ENCODE data around the gene IL3RA. TPM values are rescaled to one million over a fixed set of nuclear protein-coding genes. Genes with fewer than 3 reads are reported as not detected.

IL3RA gene
- total RNA-seq, 1 experiment from 2014 or later = 0.26 TPM

DNA sequence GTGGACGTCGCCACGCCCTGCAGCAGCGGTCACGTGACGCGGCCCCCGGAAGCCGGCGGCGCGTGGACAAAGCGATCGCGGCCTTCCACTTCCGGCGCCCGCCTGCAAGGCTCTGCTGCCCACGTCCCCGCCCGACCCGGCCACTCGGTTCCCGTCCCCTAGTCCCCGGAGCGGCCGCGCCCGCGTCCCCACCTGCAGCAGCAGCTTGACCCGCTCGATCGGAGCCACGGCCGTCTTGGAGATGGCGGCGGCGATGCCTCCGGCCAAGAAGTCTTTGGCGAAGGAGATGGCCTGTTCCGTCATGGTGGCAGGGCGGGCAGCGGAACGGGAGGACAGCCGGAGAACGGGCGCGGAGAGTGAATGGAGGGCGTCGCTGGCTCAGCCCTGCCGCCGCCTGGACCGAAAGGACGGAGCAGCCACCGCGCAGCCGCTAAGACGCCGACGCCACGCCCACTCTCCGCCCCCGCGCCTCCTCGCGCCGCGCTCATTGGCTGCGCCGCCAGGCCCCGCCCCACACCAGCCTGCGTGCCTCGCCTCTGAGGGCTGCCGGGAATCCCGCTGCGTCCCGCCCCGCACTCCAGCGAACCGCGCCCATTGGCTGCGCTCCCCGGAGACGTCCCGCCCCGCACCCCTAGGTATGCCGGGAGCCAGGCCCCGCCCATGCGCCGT lies 55.3 kb downstream of the IL3RA start, which contains the start of gene SLC25A6 (continued):
- TF ChIP-seq ZNF512 (CRISPR knock-in tag; IDR thresholded peaks at IDR 0.05; ENCODE audit: borderline replicate concordance) (no peak), NR2C2 (CRISPR knock-in tag; IDR thresholded peaks at IDR 0.05) (no peak), HMGA2 (CRISPR knock-in tag; IDR thresholded peaks at IDR 0.05) (no peak), FOXJ3 (CRISPR knock-in tag; IDR thresholded peaks at IDR 0.05; ENCODE audit: borderline replicate concordance) (no peak), CREM (CRISPR knock-in tag; IDR thresholded peaks at IDR 0.05) (no peak; the same call in 1 of the 2 replicates), ETV6 (CRISPR knock-in tag; IDR thresholded peaks at IDR 0.05) (peak; percentile 62; the same call in 1 of the 2 replicates), RELA (CRISPR knock-in tag; IDR thresholded peaks at IDR 0.05; ENCODE audit: borderline replicate concordance) (peak; percentile 89), MYBL2 (CRISPR knock-in tag; IDR thresholded peaks at IDR 0.05) (peak; percentile 29; the same call in 1 of the 2 replicates), FOXP1 (CRISPR knock-in tag; IDR thresholded peaks at IDR 0.05; ENCODE audit: borderline replicate concordance) (peak; percentile 79; the same call in 1 of the 2 replicates), ZNF317 (CRISPR knock-in tag; IDR thresholded peaks at IDR 0.05; ENCODE audit: borderline replicate concordance, low read depth) (no peak; the same call in 1 of the 2 replicates), ZNF138 (CRISPR knock-in tag; conservative IDR thresholded peaks at IDR 0.05) (no peak), MLX (CRISPR knock-in tag; IDR thresholded peaks at IDR 0.05) (0 out of 2 replicates have a peak, but pooled peaks have one; percentile 56), PREB (CRISPR knock-in tag; IDR thresholded peaks at IDR 0.05; ENCODE audit: borderline replicate concordance) (no peak), NFE2L1 (CRISPR knock-in tag; IDR thresholded peaks at IDR 0.05) (peak; percentile 37; the same call in 1 of the 2 replicates), ELF4 (CRISPR knock-in tag; IDR thresholded peaks at IDR 0.05; ENCODE audit: low read depth) (no peak), NFYB (CRISPR knock-in tag; conservative IDR thresholded peaks at IDR 0.05; ENCODE audit: low read depth) (peak; percentile 87), NR1H2 (CRISPR knock-in tag; IDR thresholded peaks at IDR 0.05) (no peak), E2F5 (CRISPR knock-in tag; IDR thresholded peaks at IDR 0.05) (no peak), CBFB (CRISPR knock-in tag; IDR thresholded peaks at IDR 0.05; ENCODE audit: low read depth) (0 out of 2 replicates have a peak, but pooled peaks have one; percentile 28), RORB (CRISPR knock-in tag; IDR thresholded peaks at IDR 0.05) (no peak)
- TF ChIP-seq, protein P1, sequence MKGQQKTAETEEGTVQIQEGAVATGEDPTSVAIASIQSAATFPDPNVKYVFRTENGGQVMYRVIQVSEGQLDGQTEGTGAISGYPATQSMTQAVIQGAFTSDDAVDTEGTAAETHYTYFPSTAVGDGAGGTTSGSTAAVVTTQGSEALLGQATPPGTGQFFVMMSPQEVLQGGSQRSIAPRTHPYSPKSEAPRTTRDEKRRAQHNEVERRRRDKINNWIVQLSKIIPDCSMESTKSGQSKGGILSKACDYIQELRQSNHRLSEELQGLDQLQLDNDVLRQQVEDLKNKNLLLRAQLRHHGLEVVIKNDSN (CRISPR knock-in tag; IDR thresholded peaks at IDR 0.05) = peak; percentile 98
- TF ChIP-seq, protein P2, sequence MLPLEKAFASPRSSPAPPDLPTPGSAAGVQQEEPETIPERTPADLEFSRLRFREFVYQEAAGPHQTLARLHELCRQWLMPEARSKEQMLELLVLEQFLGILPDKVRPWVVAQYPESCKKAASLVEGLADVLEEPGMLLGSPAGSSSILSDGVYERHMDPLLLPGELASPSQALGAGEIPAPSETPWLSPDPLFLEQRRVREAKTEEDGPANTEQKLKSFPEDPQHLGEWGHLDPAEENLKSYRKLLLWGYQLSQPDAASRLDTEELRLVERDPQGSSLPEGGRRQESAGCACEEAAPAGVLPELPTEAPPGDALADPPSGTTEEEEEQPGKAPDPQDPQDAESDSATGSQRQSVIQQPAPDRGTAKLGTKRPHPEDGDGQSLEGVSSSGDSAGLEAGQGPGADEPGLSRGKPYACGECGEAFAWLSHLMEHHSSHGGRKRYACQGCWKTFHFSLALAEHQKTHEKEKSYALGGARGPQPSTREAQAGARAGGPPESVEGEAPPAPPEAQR (CRISPR knock-in tag; IDR thresholded peaks at IDR 0.05) = no peak
- TF ChIP-seq, protein P3, sequence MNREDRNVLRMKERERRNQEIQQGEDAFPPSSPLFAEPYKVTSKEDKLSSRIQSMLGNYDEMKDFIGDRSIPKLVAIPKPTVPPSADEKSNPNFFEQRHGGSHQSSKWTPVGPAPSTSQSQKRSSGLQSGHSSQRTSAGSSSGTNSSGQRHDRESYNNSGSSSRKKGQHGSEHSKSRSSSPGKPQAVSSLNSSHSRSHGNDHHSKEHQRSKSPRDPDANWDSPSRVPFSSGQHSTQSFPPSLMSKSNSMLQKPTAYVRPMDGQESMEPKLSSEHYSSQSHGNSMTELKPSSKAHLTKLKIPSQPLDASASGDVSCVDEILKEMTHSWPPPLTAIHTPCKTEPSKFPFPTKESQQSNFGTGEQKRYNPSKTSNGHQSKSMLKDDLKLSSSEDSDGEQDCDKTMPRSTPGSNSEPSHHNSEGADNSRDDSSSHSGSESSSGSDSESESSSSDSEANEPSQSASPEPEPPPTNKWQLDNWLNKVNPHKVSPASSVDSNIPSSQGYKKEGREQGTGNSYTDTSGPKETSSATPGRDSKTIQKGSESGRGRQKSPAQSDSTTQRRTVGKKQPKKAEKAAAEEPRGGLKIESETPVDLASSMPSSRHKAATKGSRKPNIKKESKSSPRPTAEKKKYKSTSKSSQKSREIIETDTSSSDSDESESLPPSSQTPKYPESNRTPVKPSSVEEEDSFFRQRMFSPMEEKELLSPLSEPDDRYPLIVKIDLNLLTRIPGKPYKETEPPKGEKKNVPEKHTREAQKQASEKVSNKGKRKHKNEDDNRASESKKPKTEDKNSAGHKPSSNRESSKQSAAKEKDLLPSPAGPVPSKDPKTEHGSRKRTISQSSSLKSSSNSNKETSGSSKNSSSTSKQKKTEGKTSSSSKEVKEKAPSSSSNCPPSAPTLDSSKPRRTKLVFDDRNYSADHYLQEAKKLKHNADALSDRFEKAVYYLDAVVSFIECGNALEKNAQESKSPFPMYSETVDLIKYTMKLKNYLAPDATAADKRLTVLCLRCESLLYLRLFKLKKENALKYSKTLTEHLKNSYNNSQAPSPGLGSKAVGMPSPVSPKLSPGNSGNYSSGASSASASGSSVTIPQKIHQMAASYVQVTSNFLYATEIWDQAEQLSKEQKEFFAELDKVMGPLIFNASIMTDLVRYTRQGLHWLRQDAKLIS (CRISPR knock-in tag; IDR thresholded peaks at IDR 0.05; ENCODE audit: borderline replicate concordance) = peak; percentile 44; the same call in 1 of the 2 replicates
- TF ChIP-seq, protein P4, sequence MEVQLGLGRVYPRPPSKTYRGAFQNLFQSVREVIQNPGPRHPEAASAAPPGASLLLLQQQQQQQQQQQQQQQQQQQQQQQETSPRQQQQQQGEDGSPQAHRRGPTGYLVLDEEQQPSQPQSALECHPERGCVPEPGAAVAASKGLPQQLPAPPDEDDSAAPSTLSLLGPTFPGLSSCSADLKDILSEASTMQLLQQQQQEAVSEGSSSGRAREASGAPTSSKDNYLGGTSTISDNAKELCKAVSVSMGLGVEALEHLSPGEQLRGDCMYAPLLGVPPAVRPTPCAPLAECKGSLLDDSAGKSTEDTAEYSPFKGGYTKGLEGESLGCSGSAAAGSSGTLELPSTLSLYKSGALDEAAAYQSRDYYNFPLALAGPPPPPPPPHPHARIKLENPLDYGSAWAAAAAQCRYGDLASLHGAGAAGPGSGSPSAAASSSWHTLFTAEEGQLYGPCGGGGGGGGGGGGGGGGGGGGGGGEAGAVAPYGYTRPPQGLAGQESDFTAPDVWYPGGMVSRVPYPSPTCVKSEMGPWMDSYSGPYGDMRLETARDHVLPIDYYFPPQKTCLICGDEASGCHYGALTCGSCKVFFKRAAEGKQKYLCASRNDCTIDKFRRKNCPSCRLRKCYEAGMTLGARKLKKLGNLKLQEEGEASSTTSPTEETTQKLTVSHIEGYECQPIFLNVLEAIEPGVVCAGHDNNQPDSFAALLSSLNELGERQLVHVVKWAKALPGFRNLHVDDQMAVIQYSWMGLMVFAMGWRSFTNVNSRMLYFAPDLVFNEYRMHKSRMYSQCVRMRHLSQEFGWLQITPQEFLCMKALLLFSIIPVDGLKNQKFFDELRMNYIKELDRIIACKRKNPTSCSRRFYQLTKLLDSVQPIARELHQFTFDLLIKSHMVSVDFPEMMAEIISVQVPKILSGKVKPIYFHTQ (CRISPR knock-in tag; IDR thresholded peaks at IDR 0.05) = no peak
- TF ChIP-seq, protein P5, sequence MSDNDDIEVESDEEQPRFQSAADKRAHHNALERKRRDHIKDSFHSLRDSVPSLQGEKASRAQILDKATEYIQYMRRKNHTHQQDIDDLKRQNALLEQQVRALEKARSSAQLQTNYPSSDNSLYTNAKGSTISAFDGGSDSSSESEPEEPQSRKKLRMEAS (CRISPR knock-in tag; IDR thresholded peaks at IDR 0.05) = peak; percentile 89
